Myometrial cell (primary cell): ENCODE data around the gene TSLP. TPM values are rescaled to one million over a fixed set of nuclear protein-coding genes. Genes with fewer than 3 reads are reported as not detected.

Experiments
- total RNA-seq: library from RNA; depleted of rRNA; stranded (reverse); fragments of >200 nt; gene quantifications from 2 replicates; pipeline ENCODE4 v1.2.3, GENCODE V29; 2015

The TSLP gene
- total RNA-seq: 0.35 TPM in 1 of 2 replicates, not detected in the other

GRCh38 chr5:111071413-111071812 lies at the start of gene TSLP:
Gene TSLP (plus strand): TSS chr5:111071713. CDS start chr5:111071891, 178 bp downstream.

GRCh38 chr5:111092062-111092853 lies 20.7 kb downstream of the TSLP start, which contains the start of gene WDR36:
Gene WDR36 (plus strand): TSS chr5:111092348. CDS start chr5:111092457, 109 bp downstream.

Other genes with a start within 250 kb of the TSLP start
- gene WDR36, start 20.6 kb downstream of the TSLP start, total RNA-seq: 23.4 and 34.7 TPM in 2 replicates
- gene CAMK4, start 152.7 kb downstream of the TSLP start, total RNA-seq: 5.2 and 10.5 TPM in 2 replicates